Fibroblast of lung (primary cell): Measurements from ENCODE around the gene RNFT2.

Source experiments
- CTCF ChIP-seq, 2 donors: IDR thresholded peaks in 1 of 2; conservative IDR thresholded peaks in 1 of 2; 1 replicate in 1 of 2; 2 replicates in 1 of 2; pipeline ENCODE4 v1.5.1; 2011 to 2012; ENCODE audit warnings: low read length in 2 of 2, control low read depth in 1 of 2, inconsistent platforms in 1 of 2, low read depth in 1 of 2, mild to moderate bottlenecking in 1 of 2
- EZH2 ChIP-seq: IDR thresholded peaks from 2 replicates; pipeline ENCODE4 v1.5.1; 2012; ENCODE audit warnings: low read length, control low read depth, mild to moderate bottlenecking; ENCODE audit errors: missing control alignments

DNA sequence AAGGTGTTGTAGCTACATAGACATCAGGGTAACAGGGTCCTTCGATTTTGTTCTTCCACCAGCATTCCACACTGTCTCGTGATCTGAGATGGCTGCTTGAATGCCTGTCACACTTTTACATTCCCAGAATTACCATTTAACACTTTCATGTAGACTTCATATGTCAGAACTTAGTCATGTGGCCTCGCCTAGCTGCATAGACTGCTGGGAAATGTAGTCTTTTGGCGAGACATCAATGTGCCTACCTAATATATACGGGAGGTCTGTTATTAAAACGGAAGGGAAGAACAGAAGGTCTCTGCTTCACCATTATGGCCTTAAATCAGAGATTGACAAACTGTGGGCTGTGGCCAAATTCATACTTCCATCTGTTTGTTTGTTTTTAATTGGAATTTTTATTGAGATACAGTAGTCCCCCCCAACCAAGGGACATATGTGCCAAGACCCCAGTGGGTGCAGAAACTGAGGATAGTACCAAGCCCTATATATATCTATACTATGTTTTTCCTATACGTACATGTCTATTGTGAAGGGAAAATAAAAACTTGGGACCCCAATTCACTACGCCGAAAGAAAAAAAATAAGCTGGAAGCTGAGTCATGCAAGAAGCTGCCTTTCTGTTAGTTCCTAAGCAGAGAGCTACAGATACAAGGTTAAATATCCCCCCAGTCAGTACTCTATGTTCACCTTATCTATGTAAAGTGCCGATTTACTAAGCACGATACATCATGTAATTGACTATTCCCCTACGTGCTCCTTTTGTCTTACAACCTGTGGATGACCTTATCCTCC is 154.4 kb downstream of the RNFT2 start:
- TF ChIP-seq CTCF (conservative IDR thresholded peaks at IDR 0.05 in 1 of 2, IDR thresholded peaks at IDR 0.05 in 1 of 2; ENCODE audit: low read depth in 1 of 2, low read length in 2 of 2) (no peak), EZH2 (no peak)
